ENCODE data around the gene LAD1. TPM values are rescaled to one million over a fixed set of nuclear protein-coding genes. Genes with fewer than 3 reads are reported as not detected.
A peak's percentile ranks its signal among the peaks of the same experiment; 100 is the strongest.

LAD1 gene
- total and polyA plus RNA-seq, 8 donors, result 28.7 to 62.5 (median 44.3) TPM

- 12 to 28% methylated on average over 2 of the region's 2 CpGs for WGBS, 2 donors
Measured at GRCh38 chr1:201346987-201347386, 52.1 kb downstream of the LAD1 start.

GRCh38 chr1:201346337-201346939 is 52.7 kb downstream of the LAD1 start:
- Histone ChIP-seq H3K27ac (no peak overlapping the region), H3K4me3 (no peak overlapping the region), H3K9me3 (no peaks in the 10 kb centered on the region), H3K4me1 (no peaks in the 10 kb centered on the region), H3K27me3 (no peaks in the 10 kb centered on the region), H3K36me3 (no peaks in the 10 kb centered on the region)
- intact Hi-C loops (cut with DNase I), result no loop called here
- FAIRE-seq (no peak), DNase-seq (peak in 3 of 6 donors; percentile 16 to 43 (median 30)), ATAC-seq (peak in 3 of 4 donors; percentile 59 to 75 (median 70))
- 39 to 40% methylated on average over 5 of the region's 5 CpGs for WGBS, 2 donors
- peak in 3 of 4 donors; percentile 12 to 33 (median 31) for TF ChIP-seq CTCF (IDR thresholded peaks at IDR 0.05)

More at GRCh38 chr1:201346987-201347386, 52.1 kb downstream of the LAD1 start:
- intact Hi-C loops (cut with DNase I), result no loop called here
- no peaks in the 10 kb centered on the region for H3K27me3 ChIP-seq
- ATAC-seq (no peak), DNase-seq (no peak), FAIRE-seq (no peak)
- H3K9me3 ChIP-seq, result no peaks in the 10 kb centered on the region
- no peak overlapping the region for H3K27ac ChIP-seq
- no peak for TF ChIP-seq CTCF (IDR thresholded peaks at IDR 0.05)
- no peaks in the 10 kb centered on the region for H3K36me3 ChIP-seq
- no peaks in the 10 kb centered on the region for H3K4me1 ChIP-seq
- no peak overlapping the region for H3K4me3 ChIP-seq

DNA sequence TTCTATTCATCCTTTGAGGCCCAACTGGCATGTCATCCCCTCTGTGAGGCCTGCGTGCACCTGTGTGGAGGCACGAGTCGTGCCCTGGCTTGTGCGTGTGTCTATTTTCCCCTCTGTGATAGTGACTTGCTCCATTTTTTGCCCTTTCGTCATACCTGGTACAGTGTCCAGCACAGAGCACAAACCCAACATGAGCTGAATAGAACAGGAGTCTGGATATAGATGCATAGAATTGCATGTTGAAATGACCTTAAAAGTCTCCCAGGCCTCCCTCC is 54.1 kb downstream of the LAD1 start:
- Histone ChIP-seq H3K27me3 (no peaks in the 10 kb centered on the region), H3K9me3 (no peaks in the 10 kb centered on the region), H3K27ac (no peak overlapping the region), H3K4me3 (no peak overlapping the region), H3K36me3 (no peaks in the 10 kb centered on the region), H3K4me1 (no peaks in the 10 kb centered on the region)
- FAIRE-seq (no peak), DNase-seq (peak in 1 of 6 donors; percentile 15), ATAC-seq (no peak)
- WGBS, 2 donors, result 79 to 90% methylated on average over 5 of the region's 5 CpGs
- TF ChIP-seq CTCF (IDR thresholded peaks at IDR 0.05), result no peak
- intact Hi-C loops (cut with DNase I), result no loop called here

GRCh38 chr1:201344206-201345080 is 54.7 kb downstream of the LAD1 start:
- Histone ChIP-seq H3K4me1 (no peaks in the 10 kb centered on the region), H3K36me3 (no peaks in the 10 kb centered on the region), H3K9me3 (no peaks in the 10 kb centered on the region), H3K27me3 (no peaks in the 10 kb centered on the region), H3K4me3 (no peak overlapping the region), H3K27ac (no peak overlapping the region)
- intact Hi-C loops (cut with DNase I), result no loop called here
- no peak for TF ChIP-seq CTCF (IDR thresholded peaks at IDR 0.05)
- ATAC-seq (no peak), DNase-seq (peak in 2 of 6 donors; percentile 17 to 25), FAIRE-seq (no peak)
- 72 to 76% methylated on average over 7 of the region's 7 CpGs for WGBS, 2 donors

GRCh38 chr1:201341377-201341776 is 57.7 kb downstream of the LAD1 start:
- Histone ChIP-seq H3K4me1 (no peaks in the 10 kb centered on the region), H3K27ac (no peak overlapping the region), H3K27me3 (no peaks in the 10 kb centered on the region), H3K4me3 (no peak overlapping the region), H3K9me3 (no peaks in the 10 kb centered on the region), H3K36me3 (no peaks in the 10 kb centered on the region)
- intact Hi-C loops (cut with DNase I), result no loop called here
- DNase-seq, result no peak
- FAIRE-seq, result no peak
- no peak for TF ChIP-seq CTCF (IDR thresholded peaks at IDR 0.05)
- no peak for ATAC-seq
- WGBS, 2 donors, result 60 to 73% methylated on average over 1 of the region's 1 CpG

Data from pancreas (tissue), 10 donors.